ENCODE data around the gene DYNC2H1.

The DYNC2H1 gene

DNA sequence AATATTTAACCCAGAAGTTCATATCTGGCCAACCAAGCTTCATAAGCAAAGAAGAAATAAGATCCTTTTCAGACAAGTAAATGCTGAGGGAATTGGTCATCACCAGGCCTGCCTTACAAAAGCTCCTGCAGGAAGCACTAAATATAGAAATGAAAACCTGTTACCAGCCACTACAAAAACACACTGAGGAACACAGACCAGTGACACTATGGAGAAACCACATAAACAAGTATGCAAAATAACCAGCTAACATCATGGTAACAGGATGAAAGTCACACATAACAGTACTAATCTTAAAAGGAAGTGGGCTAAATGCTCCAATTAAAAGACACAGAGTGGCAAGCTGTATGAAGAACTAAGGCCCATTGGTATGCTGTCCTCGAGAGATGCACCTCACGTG is 311.4 kb downstream of the DYNC2H1 start:
- TF ChIP-seq, protein P1, sequence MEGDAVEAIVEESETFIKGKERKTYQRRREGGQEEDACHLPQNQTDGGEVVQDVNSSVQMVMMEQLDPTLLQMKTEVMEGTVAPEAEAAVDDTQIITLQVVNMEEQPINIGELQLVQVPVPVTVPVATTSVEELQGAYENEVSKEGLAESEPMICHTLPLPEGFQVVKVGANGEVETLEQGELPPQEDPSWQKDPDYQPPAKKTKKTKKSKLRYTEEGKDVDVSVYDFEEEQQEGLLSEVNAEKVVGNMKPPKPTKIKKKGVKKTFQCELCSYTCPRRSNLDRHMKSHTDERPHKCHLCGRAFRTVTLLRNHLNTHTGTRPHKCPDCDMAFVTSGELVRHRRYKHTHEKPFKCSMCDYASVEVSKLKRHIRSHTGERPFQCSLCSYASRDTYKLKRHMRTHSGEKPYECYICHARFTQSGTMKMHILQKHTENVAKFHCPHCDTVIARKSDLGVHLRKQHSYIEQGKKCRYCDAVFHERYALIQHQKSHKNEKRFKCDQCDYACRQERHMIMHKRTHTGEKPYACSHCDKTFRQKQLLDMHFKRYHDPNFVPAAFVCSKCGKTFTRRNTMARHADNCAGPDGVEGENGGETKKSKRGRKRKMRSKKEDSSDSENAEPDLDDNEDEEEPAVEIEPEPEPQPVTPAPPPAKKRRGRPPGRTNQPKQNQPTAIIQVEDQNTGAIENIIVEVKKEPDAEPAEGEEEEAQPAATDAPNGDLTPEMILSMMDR (IDR thresholded peaks at IDR 0.05) = no peak

DNA sequence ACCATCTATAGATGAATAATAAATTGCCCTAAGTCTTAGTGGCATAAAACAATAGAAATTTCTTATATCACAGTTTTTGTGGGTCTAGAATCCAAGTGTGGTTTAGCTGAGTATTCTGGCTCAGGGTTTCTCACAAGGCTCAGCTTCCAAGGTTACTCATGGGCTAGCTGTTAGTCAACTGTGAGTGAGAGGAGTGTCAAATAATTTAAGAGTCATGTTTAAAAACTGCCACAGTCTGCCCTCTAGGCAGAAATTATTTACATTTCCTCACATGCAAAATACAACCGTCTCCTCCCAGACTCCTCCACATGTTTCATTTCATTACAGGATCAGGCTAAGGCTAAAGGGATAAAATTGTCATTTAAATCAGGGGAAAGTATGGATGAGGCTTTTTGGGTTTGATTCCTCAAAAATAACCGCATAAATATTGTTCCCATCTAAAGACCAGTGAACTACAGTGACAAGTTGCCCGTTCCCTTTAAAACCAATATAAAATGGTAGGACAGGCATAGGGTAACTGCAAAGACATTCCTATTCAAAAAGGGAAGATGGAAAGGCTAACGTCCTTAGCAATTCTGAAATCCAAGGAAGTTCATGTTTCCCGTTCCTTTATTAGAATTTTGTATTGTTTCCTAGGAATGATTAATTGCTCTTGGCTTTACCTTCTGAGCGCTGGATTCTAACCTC is 324.3 kb downstream of the DYNC2H1 start:
- Histone ChIP-seq H3K9me3 (ENCODE audit: control insufficient read depth, low read length) (no peaks in the 10 kb centered on the region), H3K4me3 (ENCODE audit: low read depth, low read length) (no peak overlapping the region), H3K4me1 (no peaks in the 10 kb centered on the region), H3K4me2 (ENCODE audit: low read length) (no peak overlapping the region), H3K9ac (no peak overlapping the region), H2AFZ (no peak overlapping the region), H3K27ac (no peak overlapping the region), H3K79me2 (no peaks in the 10 kb centered on the region), H3K27me3 (ENCODE audit: control insufficient read depth, insufficient read depth, low read length) (no peaks in the 10 kb centered on the region), H3K36me3 (ENCODE audit: control insufficient read depth, insufficient read depth, low read length) (no peaks in the 10 kb centered on the region)
- TF ChIP-seq, protein P1 (IDR thresholded peaks at IDR 0.05) = no peak

More for the DNA sequence above, 311.4 kb downstream of the DYNC2H1 start:
- no peak overlapping the region for H2AFZ ChIP-seq
- no peaks in the 10 kb centered on the region for H3K79me2 ChIP-seq
- no peaks in the 10 kb centered on the region for H3K9me3 ChIP-seq (ENCODE audit: control insufficient read depth, low read length)
- H3K4me3 ChIP-seq (ENCODE audit: low read depth, low read length) = no peak overlapping the region
- H3K36me3 ChIP-seq (ENCODE audit: control insufficient read depth, insufficient read depth, low read length) = no peaks in the 10 kb centered on the region
- no peaks in the 10 kb centered on the region for H3K27me3 ChIP-seq (ENCODE audit: control insufficient read depth, insufficient read depth, low read length)
- no peak overlapping the region for H3K4me2 ChIP-seq (ENCODE audit: low read length)
- H3K4me1 ChIP-seq = no peaks in the 10 kb centered on the region
- H3K27ac ChIP-seq = no peak overlapping the region
- H3K9ac ChIP-seq = no peak overlapping the region

DNA sequence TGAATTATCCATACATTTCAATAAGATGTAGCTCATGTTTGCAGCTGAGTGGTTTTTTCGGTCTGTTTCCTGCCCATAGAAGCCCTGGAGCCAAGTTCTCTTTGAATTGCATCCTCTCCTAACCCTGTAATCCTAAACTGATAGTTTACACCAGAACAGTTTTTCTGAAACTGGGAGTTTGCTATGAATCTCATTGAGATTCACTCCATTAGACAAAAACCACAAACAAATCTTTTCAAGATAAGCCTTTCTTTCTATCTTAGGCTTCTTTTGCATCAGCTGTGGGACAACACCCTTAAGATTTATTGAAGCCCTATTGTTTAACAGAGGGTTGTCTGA is 324.8 kb downstream of the DYNC2H1 start:
- Histone ChIP-seq H3K4me3 (ENCODE audit: low read depth, low read length) (no peak overlapping the region), H3K4me2 (ENCODE audit: low read length) (no peak overlapping the region), H3K4me1 (no peaks in the 10 kb centered on the region), H3K36me3 (ENCODE audit: control insufficient read depth, insufficient read depth, low read length) (no peaks in the 10 kb centered on the region), H2AFZ (no peak overlapping the region), H3K9me3 (ENCODE audit: control insufficient read depth, low read length) (no peaks in the 10 kb centered on the region), H3K79me2 (no peaks in the 10 kb centered on the region), H3K27me3 (ENCODE audit: control insufficient read depth, insufficient read depth, low read length) (no peaks in the 10 kb centered on the region), H3K9ac (no peak overlapping the region), H3K27ac (no peak overlapping the region)
- TF ChIP-seq, protein P1 (IDR thresholded peaks at IDR 0.05) = no peak

DNA sequence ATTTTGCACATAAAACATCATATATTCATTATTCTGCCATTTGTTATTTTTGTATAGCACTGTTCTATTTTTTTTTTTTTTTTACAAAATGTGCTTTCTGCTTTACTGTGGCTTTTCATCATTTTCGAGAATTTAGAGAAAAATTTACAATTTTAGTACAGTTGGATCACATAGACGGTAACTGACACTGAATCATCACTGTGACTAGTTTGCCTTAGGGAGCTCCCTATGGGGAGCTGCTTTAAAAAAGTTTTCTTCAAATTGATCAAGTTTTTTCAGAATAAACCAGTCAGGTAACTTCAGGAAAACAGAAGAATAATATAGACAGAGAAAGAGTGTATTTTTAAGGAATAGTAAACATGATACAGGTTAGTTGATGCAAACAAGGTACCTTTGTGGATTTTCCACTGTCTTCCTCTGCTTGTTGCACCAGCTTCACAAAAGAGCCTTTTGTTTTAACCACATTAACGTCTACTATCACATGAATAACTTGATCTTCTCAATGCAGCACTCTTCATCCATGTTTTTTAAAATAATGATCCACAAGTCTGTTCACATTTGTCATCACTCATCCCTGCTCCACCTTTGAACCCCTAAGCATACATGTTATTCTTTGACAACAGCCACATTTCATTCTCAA is 327.0 kb downstream of the DYNC2H1 start:
- H3K4me1 ChIP-seq = no peaks in the 10 kb centered on the region
- no peaks in the 10 kb centered on the region for H3K9me3 ChIP-seq (ENCODE audit: control insufficient read depth, low read length)
- H3K27ac ChIP-seq = no peak overlapping the region
- no peaks in the 10 kb centered on the region for H3K36me3 ChIP-seq (ENCODE audit: control insufficient read depth, insufficient read depth, low read length)
- TF ChIP-seq, protein P1 (IDR thresholded peaks at IDR 0.05) = no peak
- no peaks in the 10 kb centered on the region for H3K27me3 ChIP-seq (ENCODE audit: control insufficient read depth, insufficient read depth, low read length)
- no peak overlapping the region for H3K9ac ChIP-seq
- H3K79me2 ChIP-seq = no peaks in the 10 kb centered on the region
- H3K4me3 ChIP-seq (ENCODE audit: low read depth, low read length) = no peak overlapping the region
- H2AFZ ChIP-seq = no peak overlapping the region
- no peak overlapping the region for H3K4me2 ChIP-seq (ENCODE audit: low read length)

DNA sequence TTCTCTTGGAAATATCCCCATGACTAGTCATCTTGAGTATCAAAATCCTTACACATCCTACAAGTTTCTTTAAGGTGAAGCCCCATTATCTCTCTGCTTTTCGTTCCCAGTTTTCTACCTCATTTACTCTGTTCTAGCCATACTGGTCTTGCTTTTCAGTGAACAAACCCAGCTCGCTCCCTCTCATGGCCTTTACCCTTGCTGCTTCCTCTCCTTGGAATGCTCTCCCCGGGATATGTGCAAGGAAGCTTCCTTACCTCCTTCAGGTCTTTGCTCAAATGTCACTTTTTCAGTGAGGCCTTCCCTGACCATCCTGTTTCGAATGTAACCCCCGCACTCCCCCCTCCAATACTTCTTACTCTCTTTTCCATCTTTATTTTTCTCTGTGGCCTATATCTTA is 331.8 kb downstream of the DYNC2H1 start:
- H3K27me3 ChIP-seq (ENCODE audit: control insufficient read depth, insufficient read depth, low read length) = no peaks in the 10 kb centered on the region
- H3K9me3 ChIP-seq (ENCODE audit: control insufficient read depth, low read length) = no peaks in the 10 kb centered on the region
- no peak overlapping the region for H3K27ac ChIP-seq
- H3K79me2 ChIP-seq = no peaks in the 10 kb centered on the region
- no peaks in the 10 kb centered on the region for H3K36me3 ChIP-seq (ENCODE audit: control insufficient read depth, insufficient read depth, low read length)
- TF ChIP-seq, protein P1 (IDR thresholded peaks at IDR 0.05) = no peak
- no peak overlapping the region for H3K4me2 ChIP-seq (ENCODE audit: low read length)
- H3K4me1 ChIP-seq = no peaks in the 10 kb centered on the region
- H2AFZ ChIP-seq = no peak overlapping the region
- H3K4me3 ChIP-seq (ENCODE audit: low read depth, low read length) = no peak overlapping the region
- no peak overlapping the region for H3K9ac ChIP-seq

Measured in parathyroid adenoma (tissue), 2 donors.